ENCODE results near the gene CBX2. TPM values are rescaled to one million over a fixed set of nuclear protein-coding genes. Genes with fewer than 3 reads are reported as not detected.

Gene CBX2
- total and polyA plus RNA-seq, 2 donors (not counting 1 experiment from before 2014, with no cell fraction given) = 0.77 to 0.83 TPM

DNA sequence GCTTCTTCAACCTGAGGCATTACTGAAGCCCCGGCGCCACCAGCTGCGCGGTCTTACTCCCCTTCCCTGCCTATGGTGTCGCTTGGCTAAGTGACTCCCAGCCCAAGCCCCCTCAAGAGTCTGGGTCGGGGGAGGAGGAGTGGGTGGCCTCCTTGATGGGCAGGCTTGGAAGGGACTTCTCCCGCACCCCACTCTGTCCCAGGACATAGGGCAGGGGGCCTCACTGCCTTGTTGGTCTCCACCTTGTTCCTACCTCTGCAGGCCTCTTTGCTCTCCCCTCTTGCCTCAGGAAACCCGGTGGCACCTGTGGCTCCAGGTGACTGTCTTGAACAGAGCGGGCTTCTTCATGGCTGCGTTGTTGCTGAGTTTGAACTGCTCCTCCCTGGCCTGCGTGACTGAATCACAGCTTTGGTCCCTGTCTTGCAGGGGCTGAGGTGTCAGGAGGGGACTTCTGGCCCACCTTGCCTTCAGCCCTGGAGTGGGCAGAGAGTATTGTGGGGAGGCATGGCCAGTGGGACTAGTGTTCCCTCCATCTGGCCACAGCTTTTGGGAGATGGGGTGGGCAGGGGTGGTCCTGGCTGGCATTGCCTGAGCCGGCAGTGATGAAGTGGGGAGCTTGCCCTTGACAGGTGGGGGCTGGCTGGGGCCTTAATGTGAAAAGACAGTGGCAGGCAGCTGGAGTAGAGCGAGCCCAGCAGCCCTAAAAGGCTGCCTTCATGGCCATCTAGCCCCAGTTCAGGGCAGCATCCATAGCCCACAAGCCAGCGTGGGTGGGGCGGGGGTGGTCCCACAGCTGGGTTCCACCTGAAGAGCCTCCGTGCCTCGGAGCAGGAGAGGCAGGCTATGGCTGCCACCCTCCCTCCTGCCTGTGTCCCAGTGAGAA lies 7.3 kb downstream of the CBX2 start:
- no peaks in the 10 kb centered on the region for H4K20me1 ChIP-seq (ENCODE audit: control insufficient read depth, extremely low read depth, insufficient read depth, low read length)
- no peak overlapping the region for H3K9ac ChIP-seq (ENCODE audit: insufficient read depth, low read length)
- H3K36me3 ChIP-seq (ENCODE audit: control insufficient read depth, insufficient read depth, low read length) = peaks cover 1% of the 10 kb centered on the region
- no peak overlapping the region for H3K4me3 ChIP-seq (replicated peaks in 1 of 4; ENCODE audit: control extremely low read depth in 1 of 4, insufficient read depth in 1 of 4, low read depth in 3 of 4, low read length in 4 of 4)
- no peaks in the 10 kb centered on the region for H3K9me3 ChIP-seq (ENCODE audit: control insufficient read depth, insufficient read depth, low read depth, low read length)
- H3K27ac ChIP-seq (ENCODE audit: insufficient read depth, low read length) = no peak overlapping the region
- H3K4me1 ChIP-seq (ENCODE audit: control insufficient read depth, extremely low read depth, insufficient read depth, low read length) = no peaks in the 10 kb centered on the region
- H3K4me2 ChIP-seq (ENCODE audit: extremely low read depth, insufficient read depth, low read length) = no peak overlapping the region
- H3K79me2 ChIP-seq (ENCODE audit: control insufficient read depth, insufficient read depth, low read length) = no peaks in the 10 kb centered on the region
- H2AFZ ChIP-seq (ENCODE audit: low read length) = no peak overlapping the region
- DNase-seq (ENCODE audit: low read depth in 2 of 2) = no peak
- TF ChIP-seq, protein P1, sequence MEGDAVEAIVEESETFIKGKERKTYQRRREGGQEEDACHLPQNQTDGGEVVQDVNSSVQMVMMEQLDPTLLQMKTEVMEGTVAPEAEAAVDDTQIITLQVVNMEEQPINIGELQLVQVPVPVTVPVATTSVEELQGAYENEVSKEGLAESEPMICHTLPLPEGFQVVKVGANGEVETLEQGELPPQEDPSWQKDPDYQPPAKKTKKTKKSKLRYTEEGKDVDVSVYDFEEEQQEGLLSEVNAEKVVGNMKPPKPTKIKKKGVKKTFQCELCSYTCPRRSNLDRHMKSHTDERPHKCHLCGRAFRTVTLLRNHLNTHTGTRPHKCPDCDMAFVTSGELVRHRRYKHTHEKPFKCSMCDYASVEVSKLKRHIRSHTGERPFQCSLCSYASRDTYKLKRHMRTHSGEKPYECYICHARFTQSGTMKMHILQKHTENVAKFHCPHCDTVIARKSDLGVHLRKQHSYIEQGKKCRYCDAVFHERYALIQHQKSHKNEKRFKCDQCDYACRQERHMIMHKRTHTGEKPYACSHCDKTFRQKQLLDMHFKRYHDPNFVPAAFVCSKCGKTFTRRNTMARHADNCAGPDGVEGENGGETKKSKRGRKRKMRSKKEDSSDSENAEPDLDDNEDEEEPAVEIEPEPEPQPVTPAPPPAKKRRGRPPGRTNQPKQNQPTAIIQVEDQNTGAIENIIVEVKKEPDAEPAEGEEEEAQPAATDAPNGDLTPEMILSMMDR (conservative IDR thresholded peaks at IDR 0.05 in 1 of 2, IDR thresholded peaks at IDR 0.05 in 1 of 2; ENCODE audit: low read depth in 1 of 2, low read length in 2 of 2) = no peak
- TF ChIP-seq EZH2 (IDR thresholded peaks at IDR 0.05; ENCODE audit: low read length, missing control alignments) = no peak
- peaks cover 17% of the 10 kb centered on the region for H3K27me3 ChIP-seq (ENCODE audit: control insufficient read depth, insufficient read depth, low read length)

DNA sequence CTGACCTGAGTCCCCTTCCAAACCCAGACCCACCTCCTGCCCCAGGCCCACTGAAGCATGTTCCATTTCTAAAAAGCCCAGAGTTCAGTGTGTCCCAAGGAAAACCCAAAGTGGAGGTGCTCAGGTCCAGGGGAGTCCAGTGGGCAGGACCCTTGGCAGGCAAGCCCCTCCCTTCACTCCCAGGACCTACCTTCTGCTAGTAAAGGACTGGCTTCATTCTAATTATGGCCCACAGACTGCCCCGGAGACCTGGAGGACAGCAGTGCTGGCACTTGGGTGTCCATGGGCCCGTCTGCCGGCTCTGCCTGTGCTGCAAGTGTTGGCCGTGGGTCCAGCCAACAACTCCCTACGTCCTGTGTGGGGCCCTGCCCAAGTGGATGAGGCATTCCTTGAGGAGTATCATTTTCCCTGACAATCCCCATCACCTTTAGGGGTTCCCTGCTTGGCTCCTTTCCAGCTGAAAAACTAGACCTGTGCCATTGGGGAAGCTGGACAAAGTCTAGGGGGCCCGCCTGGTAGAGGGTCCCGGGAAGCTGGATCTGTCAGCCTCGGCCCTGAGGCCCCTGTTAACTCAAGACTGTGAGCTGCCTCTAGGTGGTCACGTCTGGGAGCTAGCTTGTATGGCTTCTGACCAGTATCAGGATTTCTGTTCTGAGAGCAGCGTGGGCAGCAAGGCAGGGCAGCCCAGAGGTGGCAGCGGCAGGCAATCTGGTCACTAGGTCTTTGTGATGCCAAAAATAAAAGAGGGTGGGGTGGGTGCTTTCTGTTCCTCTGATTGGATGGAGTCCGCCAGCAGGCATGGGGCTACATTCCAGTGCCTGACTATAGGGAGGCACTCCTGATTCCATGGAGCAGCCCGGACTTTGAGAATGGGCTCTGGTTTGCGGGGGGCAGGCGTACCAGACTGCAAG lies 8.2 kb downstream of the CBX2 start:
- Histone ChIP-seq H3K4me3 (replicated peaks in 1 of 4; ENCODE audit: control extremely low read depth in 1 of 4, insufficient read depth in 1 of 4, low read depth in 3 of 4, low read length in 4 of 4) (no peak overlapping the region), H3K27me3 (ENCODE audit: control insufficient read depth, insufficient read depth, low read length) (peaks cover 26% of the 10 kb centered on the region), H3K36me3 (ENCODE audit: control insufficient read depth, insufficient read depth, low read length) (peaks cover 1% of the 10 kb centered on the region), H3K4me1 (ENCODE audit: control insufficient read depth, extremely low read depth, insufficient read depth, low read length) (no peaks in the 10 kb centered on the region), H3K9me3 (ENCODE audit: control insufficient read depth, insufficient read depth, low read depth, low read length) (no peaks in the 10 kb centered on the region), H3K27ac (ENCODE audit: insufficient read depth, low read length) (no peak overlapping the region), H3K9ac (ENCODE audit: insufficient read depth, low read length) (no peak overlapping the region), H2AFZ (ENCODE audit: low read length) (no peak overlapping the region), H3K4me2 (ENCODE audit: extremely low read depth, insufficient read depth, low read length) (no peak overlapping the region), H3K79me2 (ENCODE audit: control insufficient read depth, insufficient read depth, low read length) (no peaks in the 10 kb centered on the region), H4K20me1 (ENCODE audit: control insufficient read depth, extremely low read depth, insufficient read depth, low read length) (no peaks in the 10 kb centered on the region)
- TF ChIP-seq, protein P1 (conservative IDR thresholded peaks at IDR 0.05 in 1 of 2, IDR thresholded peaks at IDR 0.05 in 1 of 2; ENCODE audit: low read depth in 1 of 2, low read length in 2 of 2) = no peak
- no peak for TF ChIP-seq EZH2 (IDR thresholded peaks at IDR 0.05; ENCODE audit: low read length, missing control alignments)
- no peak for DNase-seq (ENCODE audit: low read depth in 2 of 2)

Data from fibroblast of lung (primary cell).